Right lobe of liver (tissue), 6 donors: ENCODE measurements around the gene TNFAIP3. TPM values are rescaled to one million over a fixed set of nuclear protein-coding genes. Genes with fewer than 3 reads are reported as not detected.
"Not testable (repeated sequence)": the region's sequence is repeated elsewhere in the genome, so short reads cannot be mapped to it uniquely, and the experiment has no call there.

Source experiments
- ATAC-seq, 4 donors: fragments of 200-7000 bp; cut with Tn5 transposase; one replicate each; pipeline ENCODE4 v1.9.1; 2020; ENCODE audit warnings: mild to moderate bottlenecking in 4 of 4, moderate library complexity in 4 of 4
- DNase-seq, 3 donors: peaks; one replicate each; pipeline ENCODE4 v3.0.0-alpha.2; 2020
- H3K27ac ChIP-seq, 3 donors: fragments of 200-600 bp; one replicate each; pipeline ENCODE4 v1.8.0; 2022
- H3K27me3 ChIP-seq, 2 donors: fragments of 200-600 bp; one replicate each; pipeline ENCODE4 v1.8.0; 2022
- H3K36me3 ChIP-seq, 4 donors: fragments of 200-600 bp; sonication (generic) in 1 of 4; one replicate each; pipeline versions ENCODE4 v1.5.1 to v1.8.0; 2017 to 2022; ENCODE audit warnings: control low read depth in 1 of 4
- H3K4me1 ChIP-seq, 4 donors: fragments of 200-600 bp; sonication (generic) in 1 of 4; one replicate each; pipeline versions ENCODE4 v1.5.1 to v1.8.0; 2017 to 2022; ENCODE audit warnings: control low read depth in 1 of 4
- H3K4me3 ChIP-seq, 3 donors: fragments of 200-600 bp; one replicate each; pipeline ENCODE4 v1.8.0; 2022
- H3K9me3 ChIP-seq, 4 donors: fragments of 200-600 bp; sonication (generic) in 1 of 4; one replicate each; pipeline versions ENCODE4 v1.5.1 to v1.8.0; 2017 to 2022; ENCODE audit warnings: control low read depth in 1 of 4
- CTCF ChIP-seq, 4 donors: fragments of 200-600 bp in 3 of 4; fragments of 450-650 bp in 1 of 4; IDR thresholded peaks; one replicate each; pipeline versions ENCODE4 v1.5.1 to v1.8.0; 2016 to 2022; ENCODE audit warnings: antibody characterized with exemption in 4 of 4, mild to moderate bottlenecking in 2 of 4
- POLR2A ChIP-seq: fragments of 450-650 bp; IDR thresholded peaks from one replicate; pipeline ENCODE4 v1.6.1; 2017; ENCODE audit warnings: antibody characterized with exemption, mild to moderate bottlenecking
- WGBS: methylation state at CpG from one replicate; pipeline ENCODE4 v1.1.6; 2018; ENCODE audit warnings: low coverage, low lambda C conversion rate; ENCODE audit not compliant: insufficient coverage; ENCODE audit errors: missing lambda C conversion rate; 5-methylcytosine and 5-hydroxymethylcytosine counted together
- intact Hi-C, 2 donors: fragments of 100-400 bp; cut with DNase I; formaldehyde crosslinking; loops; one replicate each; pipeline versions ENCODE4 v1.11.2 to v1.14.1; 2022
- total RNA-seq, 6 experiments: library from RNA; depleted of rRNA in 2 of 6; stranded (reverse); fragments of >200 nt in 2 of 6; fragmentation: NEBNext Ultra II Directional in 3 of 6; extraction: Animal tissue kit (Norgen Biotek cat#: 25700) in 3 of 6; gene quantifications; one replicate each; pipeline versions ENCODE4 v1.1.0 to v1.2.4, GENCODE V29; 2016 to 2023
- donor health status: DM: no; HTN: yes; CAD: no.
- donor health status: DM: no; HTN: no; CAD: no.
- donor health status: DM: no; HTN: no; CAD: no.
- donor health status: DM: no; HTN: yes; CAD: no.
- donor health status: DM: no; HTN: yes; CAD: no.

The TNFAIP3 gene
- total RNA-seq, 6 experiments from 2014 or later, result 8.3 to 38.1 (median 13.6) TPM

DNA sequence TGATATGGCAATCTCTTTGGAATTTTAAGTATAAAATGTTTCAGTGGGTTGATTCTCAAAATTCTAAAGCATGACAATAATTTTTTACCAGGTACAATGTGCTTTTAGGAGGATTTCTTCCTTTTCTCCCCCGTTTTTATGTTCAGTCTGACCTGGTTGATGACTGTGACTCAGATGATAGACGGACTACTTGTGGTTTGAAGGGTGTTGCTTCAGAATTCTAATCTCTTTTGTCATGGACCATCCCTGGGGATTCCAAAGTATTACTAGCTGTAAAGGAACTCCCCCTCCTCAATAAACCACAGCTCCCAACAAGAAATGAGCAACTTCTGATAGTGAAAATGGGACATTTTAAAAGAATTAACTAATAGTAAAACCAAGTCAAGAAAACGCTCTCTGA is 34.9 kb upstream of the TNFAIP3 start:
- ATAC-seq (no peak), DNase-seq (no peak)
- Histone ChIP-seq H3K4me3 (no peak overlapping the region), H3K4me1 (no peaks in the 10 kb centered on the region), H3K9me3 (no peaks in the 10 kb centered on the region), H3K36me3 (no peaks in the 10 kb centered on the region), H3K27ac (no peak overlapping the region), H3K27me3 (no peaks in the 10 kb centered on the region)
- WGBS, result 65% methylated on average over 3 of the region's 3 CpGs
- TF ChIP-seq POLR2A (no peak), CTCF (IDR thresholded peaks at IDR 0.05) (no peak)
- intact Hi-C loops, result no loop called here

GRCh38 chr6:137834508-137834907 is 32.6 kb upstream of the TNFAIP3 start:
- H3K36me3 ChIP-seq, result no peaks in the 10 kb centered on the region
- ATAC-seq, result no peak
- no peaks in the 10 kb centered on the region for H3K27me3 ChIP-seq
- H3K9me3 ChIP-seq, result no peaks in the 10 kb centered on the region
- H3K4me1 ChIP-seq, result no peaks in the 10 kb centered on the region
- H3K27ac ChIP-seq, result no peak overlapping the region
- 69% methylated on average over 3 of the region's 3 CpGs for WGBS
- no peak for TF ChIP-seq POLR2A
- TF ChIP-seq CTCF (IDR thresholded peaks at IDR 0.05), result no peak
- no peak overlapping the region for H3K4me3 ChIP-seq
- intact Hi-C loops, result no loop called here
- no peak for DNase-seq

- TF ChIP-seq CTCF (IDR thresholded peaks at IDR 0.05), result no peak
- TF ChIP-seq POLR2A, result no peak
- intact Hi-C loops, result no loop called here
- 48% methylated on average over 3 of the region's 3 CpGs for WGBS
- Histone ChIP-seq H3K4me3 (no peak overlapping the region), H3K36me3 (no peaks in the 10 kb centered on the region), H3K27me3 (no peaks in the 10 kb centered on the region), H3K4me1 (no peaks in the 10 kb centered on the region), H3K9me3 (no peaks in the 10 kb centered on the region), H3K27ac (no peak overlapping the region)
- no peak for ATAC-seq
- no peak for DNase-seq
These were observed 30.3 kb upstream of the TNFAIP3 start for GRCh38 chr6:137836788-137837187.

DNA sequence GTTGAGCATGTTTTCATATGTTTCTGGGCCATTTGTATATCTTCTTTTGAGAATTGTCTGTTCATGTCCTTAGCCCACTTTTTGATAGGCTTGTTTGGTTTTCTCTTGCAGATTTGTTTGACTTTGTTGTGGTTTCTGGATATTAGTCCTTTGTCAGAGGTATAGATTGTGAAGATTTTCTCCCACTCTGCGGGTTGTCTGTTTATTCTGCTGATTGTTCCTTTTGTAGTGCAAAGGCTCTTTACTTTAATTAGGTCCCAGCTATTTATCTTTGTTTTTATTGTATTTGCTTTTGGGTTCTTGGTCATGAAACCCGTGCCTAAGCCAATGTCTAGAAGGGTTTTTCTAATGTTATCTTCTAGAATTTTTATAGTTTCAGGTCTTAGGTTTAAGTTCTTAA is 29.0 kb upstream of the TNFAIP3 start:
- H3K27ac ChIP-seq, H3K36me3 ChIP-seq, H3K27me3 ChIP-seq, DNase-seq, H3K9me3 ChIP-seq, H3K4me1 ChIP-seq, intact Hi-C loops, ATAC-seq, H3K4me3 ChIP-seq: not testable (repeated sequence)
- 55% methylated on average over 2 of the region's 2 CpGs for WGBS

GRCh38 chr6:137838597-137838996 is 28.5 kb upstream of the TNFAIP3 start:
- H3K36me3 ChIP-seq, intact Hi-C loops, DNase-seq, ATAC-seq, H3K4me3 ChIP-seq, H3K9me3 ChIP-seq, H3K27ac ChIP-seq, H3K27me3 ChIP-seq, H3K4me1 ChIP-seq: not testable (repeated sequence)
- WGBS, result 82% methylated on average over 5 of the region's 5 CpGs

DNA sequence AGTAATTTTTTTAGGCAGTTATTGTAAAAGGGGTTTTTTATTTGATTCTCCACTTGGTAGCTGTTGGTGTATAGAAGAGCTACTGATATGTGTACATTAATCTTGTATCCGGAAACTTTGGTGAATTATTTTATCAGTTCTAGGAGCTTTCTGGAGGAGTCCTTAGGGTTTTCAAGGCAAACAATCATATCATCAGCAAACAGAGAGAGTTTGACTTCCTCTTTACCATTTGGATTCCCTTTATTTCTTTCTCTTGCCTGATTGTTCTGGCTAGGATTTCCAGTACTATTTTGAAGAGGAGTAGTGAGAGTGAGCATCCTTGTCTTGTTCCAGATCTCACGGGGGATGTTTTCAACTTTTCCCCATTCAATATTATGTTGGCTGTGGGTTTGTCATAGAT is 28.0 kb upstream of the TNFAIP3 start:
- no peaks in the 10 kb centered on the region for H3K4me1 ChIP-seq
- no peaks in the 10 kb centered on the region for H3K36me3 ChIP-seq
- no peak overlapping the region for H3K27ac ChIP-seq
- TF ChIP-seq CTCF (IDR thresholded peaks at IDR 0.05), result no peak
- no peak for TF ChIP-seq POLR2A
- intact Hi-C loops, result no loop called here
- no peaks in the 10 kb centered on the region for H3K27me3 ChIP-seq
- no peak for DNase-seq
- 61% methylated on average over 2 of the region's 2 CpGs for WGBS
- H3K4me3 ChIP-seq, result no peak overlapping the region
- H3K9me3 ChIP-seq, result no peaks in the 10 kb centered on the region
- no peak for ATAC-seq
